ENCODE data around the gene TAS1R3. TPM values are rescaled to one million over a fixed set of nuclear protein-coding genes. Genes with fewer than 3 reads are reported as not detected.
A peak's percentile ranks its signal among the peaks of the same experiment; 100 is the strongest.

The TAS1R3 gene
- total RNA-seq, 1 donor from 2014 or later, result 0.93 TPM

DNA sequence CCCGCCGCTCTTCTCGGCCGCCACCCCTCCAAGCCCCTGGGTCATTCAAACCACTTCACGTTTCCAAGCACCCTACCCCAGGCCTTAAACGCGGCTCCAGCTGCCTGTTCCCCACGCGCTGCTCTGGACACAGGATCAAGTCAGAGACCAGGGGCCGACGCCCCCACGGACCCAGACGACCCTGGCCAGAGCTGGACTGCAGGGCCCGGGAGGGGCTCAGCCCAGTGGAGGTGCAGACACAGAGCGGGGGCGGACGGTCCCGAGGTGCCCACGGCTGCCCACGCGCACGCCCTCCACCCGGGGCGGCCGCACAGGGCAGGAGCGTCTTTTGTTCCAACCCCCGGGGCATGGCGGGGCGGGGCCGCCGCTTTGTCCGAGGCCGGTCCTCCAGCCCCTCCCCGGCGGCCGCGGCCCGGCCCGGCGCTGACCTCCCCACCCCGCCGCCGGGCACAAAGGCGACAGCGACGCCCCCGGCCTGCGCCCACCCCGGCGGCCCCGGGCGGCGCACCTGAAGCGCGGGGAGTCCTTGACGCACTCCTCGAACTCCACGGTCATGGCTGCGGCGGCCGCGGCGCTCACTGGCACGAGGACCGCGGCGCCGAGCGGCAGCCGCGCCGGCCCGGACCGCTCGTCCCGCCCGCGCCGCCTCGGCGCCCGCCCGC lies 23.7 kb upstream of the TAS1R3 start:
- H3K4me1 ChIP-seq, result peaks cover 61% of the 10 kb centered on the region
- H3K9me3 ChIP-seq (replicated peaks), result no peaks in the 10 kb centered on the region
- peak overlapping the region; percentile 99 for H3K27ac ChIP-seq (replicated peaks)
- TF ChIP-seq, protein P1, sequence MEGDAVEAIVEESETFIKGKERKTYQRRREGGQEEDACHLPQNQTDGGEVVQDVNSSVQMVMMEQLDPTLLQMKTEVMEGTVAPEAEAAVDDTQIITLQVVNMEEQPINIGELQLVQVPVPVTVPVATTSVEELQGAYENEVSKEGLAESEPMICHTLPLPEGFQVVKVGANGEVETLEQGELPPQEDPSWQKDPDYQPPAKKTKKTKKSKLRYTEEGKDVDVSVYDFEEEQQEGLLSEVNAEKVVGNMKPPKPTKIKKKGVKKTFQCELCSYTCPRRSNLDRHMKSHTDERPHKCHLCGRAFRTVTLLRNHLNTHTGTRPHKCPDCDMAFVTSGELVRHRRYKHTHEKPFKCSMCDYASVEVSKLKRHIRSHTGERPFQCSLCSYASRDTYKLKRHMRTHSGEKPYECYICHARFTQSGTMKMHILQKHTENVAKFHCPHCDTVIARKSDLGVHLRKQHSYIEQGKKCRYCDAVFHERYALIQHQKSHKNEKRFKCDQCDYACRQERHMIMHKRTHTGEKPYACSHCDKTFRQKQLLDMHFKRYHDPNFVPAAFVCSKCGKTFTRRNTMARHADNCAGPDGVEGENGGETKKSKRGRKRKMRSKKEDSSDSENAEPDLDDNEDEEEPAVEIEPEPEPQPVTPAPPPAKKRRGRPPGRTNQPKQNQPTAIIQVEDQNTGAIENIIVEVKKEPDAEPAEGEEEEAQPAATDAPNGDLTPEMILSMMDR (IDR thresholded peaks at IDR 0.05; ENCODE audit: borderline replicate concordance), result no peak
- H3K36me3 ChIP-seq, result peaks cover 27% of the 10 kb centered on the region
- intact Hi-C loops (cut with micrococcal nuclease), result no loop called here
- H3K4me3 ChIP-seq, result peak overlapping the region; percentile 81
- DNase-seq, result peak; percentile 60
- H3K27me3 ChIP-seq (ENCODE audit: low read depth), result no peaks in the 10 kb centered on the region

DNA sequence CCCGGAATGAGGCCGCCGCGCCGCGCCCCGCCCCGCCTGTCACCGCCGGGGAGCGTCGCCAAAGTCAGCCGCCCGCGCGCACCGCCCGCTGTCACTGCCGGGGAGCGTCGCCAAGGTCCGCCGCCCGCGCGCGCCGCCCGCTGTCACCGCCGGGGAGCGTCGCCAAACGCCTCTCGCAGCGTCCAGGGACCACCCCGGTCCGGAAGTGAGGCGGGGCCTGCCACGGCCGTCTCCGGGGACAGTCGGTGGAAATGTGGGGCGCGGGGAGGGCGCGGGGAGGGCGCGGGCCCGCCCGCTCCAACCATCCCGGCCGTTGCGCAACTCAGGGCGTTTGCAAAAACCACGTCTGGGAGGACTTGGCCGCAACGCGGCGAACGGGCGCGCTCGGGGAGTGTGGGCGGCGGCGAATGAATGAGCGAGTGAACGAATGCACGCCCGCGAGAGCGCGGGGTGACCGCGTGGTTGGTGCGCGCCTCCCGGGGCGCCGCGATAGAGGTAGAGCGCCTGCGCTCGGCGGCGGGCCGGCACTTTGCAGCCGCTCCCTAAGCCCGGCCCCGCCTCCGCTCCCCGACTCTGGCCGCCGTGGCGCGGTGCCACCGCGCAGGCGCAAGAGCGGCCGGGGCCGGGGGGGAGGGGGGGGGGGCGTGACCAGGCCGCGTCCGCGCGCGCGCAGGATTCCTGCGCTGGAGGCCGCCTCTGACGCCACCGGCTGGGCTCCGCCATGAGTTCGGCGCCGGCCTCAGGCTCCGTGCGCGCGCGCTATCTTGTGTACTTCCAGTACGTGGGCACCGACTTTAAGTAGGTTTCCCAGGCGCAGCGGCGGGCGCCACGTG lies 22.9 kb upstream of the TAS1R3 start, which contains the start of the genes ACAP3 and PUSL1:
TSS of gene ACAP3 (minus strand) at position 8 of the 833 bp plus-strand sequence. CDS start 115 bp downstream, outside the sequence.
TSS of gene PUSL1 (plus strand) at position 675 of the 833 bp plus-strand sequence. CDS start at position 722, 47 bp downstream.
- intact Hi-C loops (cut with micrococcal nuclease), result no loop called here
- no peaks in the 10 kb centered on the region for H3K27me3 ChIP-seq (ENCODE audit: low read depth)
- H3K4me3 ChIP-seq, result peak within 1 kb of the TSS; percentile 81
- peaks cover 34% of the 10 kb centered on the region for H3K36me3 ChIP-seq
- peak; percentile 92 for DNase-seq
- TF ChIP-seq, protein P1 (IDR thresholded peaks at IDR 0.05; ENCODE audit: borderline replicate concordance), result peak; percentile 16
- H3K9me3 ChIP-seq (replicated peaks), result no peaks in the 10 kb centered on the region
- H3K27ac ChIP-seq (replicated peaks), result peak within 1 kb of the TSS; percentile 99
- peaks cover 59% of the 10 kb centered on the region for H3K4me1 ChIP-seq

DNA sequence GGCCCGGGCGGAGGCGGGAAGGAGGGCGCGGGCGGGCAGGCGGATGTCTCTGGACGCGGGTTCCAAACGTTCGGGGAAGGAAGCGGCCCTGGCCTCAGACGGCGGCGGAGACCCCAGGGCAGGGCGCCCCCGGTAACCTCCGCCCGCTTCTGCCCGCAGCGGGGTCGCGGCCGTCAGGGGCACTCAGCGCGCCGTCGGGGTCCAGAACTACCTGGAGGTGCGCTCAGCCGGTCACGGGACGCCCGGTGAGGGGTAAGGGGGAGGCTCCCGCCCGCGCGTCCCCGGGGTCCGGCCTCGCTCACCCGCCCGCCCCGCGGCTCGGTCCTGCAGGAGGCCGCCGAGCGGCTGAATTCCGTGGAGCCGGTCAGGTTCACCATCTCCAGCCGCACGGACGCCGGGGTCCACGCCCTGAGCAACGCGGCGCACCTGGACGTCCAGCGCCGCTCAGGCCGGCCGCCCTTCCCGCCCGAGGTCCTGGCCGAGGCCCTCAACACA lies 22.3 kb upstream of the TAS1R3 start:
- intact Hi-C loops (cut with micrococcal nuclease), result no loop called here
- H3K36me3 ChIP-seq, result peaks cover 41% of the 10 kb centered on the region
- DNase-seq, result peak; percentile 36
- H3K4me3 ChIP-seq, result peak overlapping the region; percentile 81
- H3K4me1 ChIP-seq, result peaks cover 53% of the 10 kb centered on the region
- TF ChIP-seq, protein P1 (IDR thresholded peaks at IDR 0.05; ENCODE audit: borderline replicate concordance), result no peak
- no peaks in the 10 kb centered on the region for H3K27me3 ChIP-seq (ENCODE audit: low read depth)
- H3K9me3 ChIP-seq (replicated peaks), result no peaks in the 10 kb centered on the region
- H3K27ac ChIP-seq (replicated peaks), result peak overlapping the region; percentile 99

DNA sequence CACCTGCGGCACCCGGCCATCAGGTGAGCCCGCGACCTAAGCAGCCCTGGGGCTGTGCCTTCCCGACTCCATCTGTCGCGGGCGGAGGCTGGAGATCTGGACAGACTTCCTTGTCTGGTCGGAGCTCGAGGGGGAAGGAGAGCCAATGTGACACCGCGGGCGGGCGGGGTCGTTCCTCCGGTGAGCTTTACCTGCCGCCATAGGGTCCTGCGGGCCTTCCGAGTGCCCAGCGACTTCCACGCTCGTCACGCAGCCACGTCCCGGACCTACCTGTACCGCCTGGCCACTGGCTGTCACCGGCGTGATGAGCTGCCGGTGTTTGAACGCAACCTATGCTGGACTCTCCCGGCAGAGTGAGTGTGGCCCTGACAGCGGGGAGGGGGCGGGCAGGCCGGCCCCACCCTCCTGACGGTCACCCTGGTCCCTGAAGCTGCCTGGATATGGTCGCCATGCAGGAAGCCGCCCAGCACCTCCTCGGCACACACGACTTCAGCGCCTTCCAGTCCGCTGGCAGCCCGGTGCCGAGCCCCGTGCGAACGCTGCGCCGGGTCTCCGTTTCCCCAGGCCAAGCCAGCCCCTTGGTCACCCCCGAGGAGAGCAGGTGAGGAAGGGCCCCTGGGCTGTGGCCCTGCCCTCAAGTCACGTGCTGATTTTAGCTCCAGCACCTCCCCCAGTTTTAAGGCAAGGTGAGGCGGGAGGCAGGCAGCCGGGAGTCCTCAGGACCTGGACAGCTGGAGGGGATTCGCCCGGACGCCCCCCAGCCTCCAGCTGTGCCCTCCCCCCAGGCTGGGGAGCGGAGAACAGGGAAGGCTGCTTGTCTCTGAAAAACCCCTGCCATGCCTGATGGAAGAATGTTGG lies 21.6 kb upstream of the TAS1R3 start:
- no peak for DNase-seq
- TF ChIP-seq, protein P1 (IDR thresholded peaks at IDR 0.05; ENCODE audit: borderline replicate concordance), result no peak
- Histone ChIP-seq H3K4me1 (peaks cover 46% of the 10 kb centered on the region), H3K36me3 (peaks cover 48% of the 10 kb centered on the region), H3K27ac (replicated peaks) (peak overlapping the region; percentile 99), H3K4me3 (peak overlapping the region; percentile 81), H3K9me3 (replicated peaks) (no peaks in the 10 kb centered on the region), H3K27me3 (ENCODE audit: low read depth) (no peaks in the 10 kb centered on the region)
- intact Hi-C loops (cut with micrococcal nuclease), result no loop called here

DNA sequence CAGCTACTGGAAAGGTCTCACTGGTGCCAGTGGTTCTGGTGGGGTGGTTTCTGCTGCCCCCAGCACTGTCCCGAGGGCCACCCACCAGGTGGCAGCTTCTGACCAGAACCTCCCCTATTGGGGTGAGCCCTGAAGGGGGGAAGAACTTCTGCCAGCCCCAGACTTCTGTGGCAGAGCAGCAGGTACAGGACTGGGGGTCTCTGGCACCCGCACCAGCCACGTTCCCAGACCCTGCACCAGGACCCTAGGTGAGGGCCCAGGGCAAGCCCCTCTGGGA lies 21.0 kb upstream of the TAS1R3 start:
- peaks cover 53% of the 10 kb centered on the region for H3K36me3 ChIP-seq
- no peaks in the 10 kb centered on the region for H3K9me3 ChIP-seq (replicated peaks)
- no peak overlapping the region for H3K4me3 ChIP-seq
- H3K4me1 ChIP-seq, result peaks cover 40% of the 10 kb centered on the region
- TF ChIP-seq, protein P1 (IDR thresholded peaks at IDR 0.05; ENCODE audit: borderline replicate concordance), result no peak
- H3K27me3 ChIP-seq (ENCODE audit: low read depth), result no peaks in the 10 kb centered on the region
- intact Hi-C loops (cut with micrococcal nuclease), result no loop called here
- peak overlapping the region; percentile 99 for H3K27ac ChIP-seq (replicated peaks)
- no peak for DNase-seq
